Activated CD4-positive, alpha-beta memory T cell treated with anti-CD3 and anti-CD28 coated beads for 36 hours (primary cell): Measurements from ENCODE around the gene PIGQ. TPM values are rescaled to one million over a fixed set of nuclear protein-coding genes. Genes with fewer than 3 reads are reported as not detected.
A peak's percentile ranks its signal among the peaks of the same experiment; 100 is the strongest.

Experiments used
- CTCF ChIA-PET: fragments of 350-600 bp; sonication (Branson Sonifier 250); formaldehyde crosslinking; loops from one replicate; lab custom pipeline; 2021; ENCODE audit warnings: antibody characterized with exemption, inconsistent platforms; lab: Charles Lee
- POLR2A ChIA-PET: fragments of 350-600 bp; sonication (Branson Sonifier 250); formaldehyde crosslinking; loops from one replicate; lab custom pipeline; 2021; ENCODE audit warnings: antibody characterized with exemption; lab: Charles Lee
- DNase-seq: peaks from one replicate; pipeline ENCODE4 v3.0.0-alpha.2; 2020
- H3K27ac Mint-ChIP-seq: one replicate; pipeline ENCODE4 v1.8.0; 2021; ENCODE audit warnings: mixed read lengths
- H3K27me3 Mint-ChIP-seq: one replicate; pipeline ENCODE4 v1.8.0; 2021; ENCODE audit warnings: mixed read lengths
- H3K36me3 Mint-ChIP-seq: one replicate; pipeline ENCODE4 v1.8.0; 2021; ENCODE audit warnings: mixed read lengths
- H3K4me1 Mint-ChIP-seq: one replicate; pipeline ENCODE4 v1.8.0; 2021; ENCODE audit warnings: low read depth, mixed read lengths
- H3K4me3 Mint-ChIP-seq: one replicate; pipeline ENCODE4 v1.8.0; 2021; ENCODE audit warnings: mild to moderate bottlenecking, mixed read lengths
- H3K9me3 Mint-ChIP-seq: one replicate; pipeline ENCODE4 v1.8.0; 2021; ENCODE audit warnings: mixed read lengths
- intact Hi-C: fragments of 100-400 bp; cut with micrococcal nuclease; formaldehyde crosslinking; loops from one replicate; pipeline ENCODE4 v1.15.1; 2023
- total RNA-seq, 2 experiments: library from RNA; stranded (reverse); gene quantifications; one replicate each; pipeline ENCODE4 v1.2.3, GENCODE V29; 2021

PIGQ gene
- total RNA-seq, 2 experiments from 2014 or later, result 24.2 to 26.2 TPM

DNA sequence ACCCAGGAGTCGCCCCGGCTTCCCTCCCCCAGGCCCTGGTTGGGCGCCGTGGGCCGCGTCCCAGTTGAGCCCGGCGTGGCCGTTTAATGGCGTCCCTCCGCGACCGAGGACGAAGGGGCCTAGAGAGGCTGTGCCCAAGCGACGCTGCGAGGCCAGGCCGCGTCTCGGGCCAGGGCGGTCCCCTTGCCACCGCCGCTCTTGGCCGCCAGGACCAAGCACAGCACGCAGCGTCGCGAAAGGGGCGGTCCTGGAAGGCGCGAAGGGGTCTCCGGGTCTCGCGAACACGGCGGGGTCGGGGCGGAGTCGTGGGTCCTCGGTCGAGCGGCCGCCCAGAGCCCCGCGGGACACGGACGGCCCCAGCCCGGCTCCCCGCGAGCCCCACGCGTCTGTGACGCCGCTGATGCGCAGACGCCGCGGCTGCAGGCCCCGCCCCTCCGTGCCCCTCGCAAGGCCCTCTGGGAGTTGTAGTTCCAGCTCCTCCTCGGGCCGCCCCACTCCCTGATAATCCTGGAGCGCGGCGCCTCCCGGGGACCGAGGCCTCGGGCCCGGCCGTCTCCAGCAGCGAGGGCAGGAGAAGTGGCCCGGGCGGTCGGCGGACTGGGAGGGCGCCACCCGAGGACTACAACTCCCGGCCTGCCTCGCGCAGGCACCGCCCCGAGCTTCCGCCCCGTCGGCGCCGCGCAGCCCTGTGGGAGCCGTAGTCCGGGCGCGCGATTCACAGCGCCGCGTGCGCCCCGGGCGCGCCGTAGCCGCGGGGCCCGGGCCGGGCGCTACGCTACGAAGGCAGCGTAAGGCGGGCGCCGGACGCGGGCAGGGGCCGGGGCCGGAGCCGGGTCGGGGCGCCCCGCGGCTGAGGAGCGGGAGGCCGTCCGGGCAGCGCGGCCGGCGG is 42.5 kb upstream of the PIGQ start, which contains the start of gene CAPN15:
TSS of gene CAPN15 (plus strand) at position 698 of the 889 bp plus-strand sequence. CDS start 19,127 bp downstream, outside the sequence.
- Mint-ChIP-seq H3K9me3 (no peaks in the 10 kb centered on the region), H3K27ac (peak within 1 kb of the TSS; percentile 99), H3K4me3 (peak within 1 kb of the TSS; percentile 91), H3K4me1 (peaks cover 39% of the 10 kb centered on the region), H3K36me3 (peaks cover 3% of the 10 kb centered on the region), H3K27me3 (no peaks in the 10 kb centered on the region)
- intact Hi-C loops, result loop anchor here (5.0 kb wide), 1 partner anchor 135 kb away; no protein-coding TSS in a partner anchor
- ChIA-PET POLR2A (interaction anchor here (0.8 to 1.7 kb wide), 6 partner anchors 61 to 799 kb away, joined by 3 to 7 read pairs (median 4); partner anchors contain the start of genes METTL26, RAB40C and WDR90), CTCF (interaction anchor here (1.2 kb wide), 1 partner anchor 135 kb away, joined by 6 read pairs; no protein-coding TSS in a partner anchor)
- DNase-seq, result peak; percentile 88

DNA sequence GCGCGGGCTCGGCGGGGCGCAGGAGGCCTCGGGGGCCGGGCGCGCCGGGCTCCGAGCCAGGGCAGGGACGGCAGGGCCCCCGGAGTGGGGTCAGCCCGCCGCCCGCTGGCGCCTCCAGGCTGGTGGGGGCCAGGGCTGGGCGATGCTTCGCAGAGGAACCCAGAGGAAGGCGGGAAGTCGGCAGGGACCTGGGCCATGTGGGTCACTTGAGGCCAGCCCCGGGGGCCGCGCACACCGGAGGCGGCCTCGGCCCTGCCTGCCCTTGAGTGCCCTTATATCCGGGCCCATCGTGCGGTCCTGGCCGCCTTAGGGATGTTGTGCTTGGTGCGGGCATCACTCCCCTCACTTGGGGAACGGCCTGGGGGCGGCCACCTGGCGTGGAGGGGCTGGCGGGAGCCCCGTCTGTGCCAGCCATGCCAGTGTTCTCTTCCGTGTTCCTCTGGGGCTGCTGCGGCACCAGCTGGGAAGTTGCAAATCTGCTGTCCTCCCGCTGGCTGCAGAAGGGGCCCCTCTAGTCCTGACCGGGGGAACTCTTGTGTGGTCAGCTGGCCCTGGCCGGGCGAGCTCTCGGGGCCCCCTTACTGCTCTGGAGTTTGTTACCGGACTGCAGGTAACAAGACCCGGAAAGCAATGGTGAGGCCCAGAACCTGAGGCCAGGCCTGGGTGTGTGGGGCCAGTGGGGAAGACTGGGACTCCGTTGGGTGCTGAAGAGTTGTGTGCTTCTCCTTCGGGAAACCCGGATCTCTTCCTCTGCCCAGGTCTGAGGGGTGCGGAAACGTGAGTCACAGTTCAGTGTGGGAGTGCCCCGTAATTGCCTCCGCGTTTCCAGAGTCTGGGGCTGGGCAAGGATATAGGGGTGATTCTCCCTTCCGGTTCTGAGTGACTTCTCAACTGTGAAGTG is 41.4 kb upstream of the PIGQ start:
- DNase-seq, result peak; percentile 72
- Mint-ChIP-seq H3K27ac (peak overlapping the region; percentile 91), H3K27me3 (no peaks in the 10 kb centered on the region), H3K36me3 (peaks cover 3% of the 10 kb centered on the region), H3K9me3 (no peaks in the 10 kb centered on the region), H3K4me3 (peak overlapping the region; percentile 91), H3K4me1 (peaks cover 37% of the 10 kb centered on the region)
- CTCF ChIA-PET, result interaction anchor here (1.2 kb wide), 1 partner anchor 136 kb away, joined by 6 read pairs; no protein-coding TSS in a partner anchor
- POLR2A ChIA-PET, result interaction anchor here (1.0 to 1.7 kb wide), 3 partner anchors 40 to 108 kb away, joined by 3 to 7 read pairs (median 4); partner anchors contain the start of gene METTL26
- intact Hi-C loops, result loop anchor here (2.0 to 5.0 kb wide), 2 partner anchors 38 to 136 kb away; partner anchors contain the start of gene NHLRC4

- Mint-ChIP-seq H3K36me3 (peaks cover 3% of the 10 kb centered on the region), H3K27ac (peak overlapping the region; percentile 91), H3K4me1 (peaks cover 34% of the 10 kb centered on the region), H3K27me3 (no peaks in the 10 kb centered on the region), H3K4me3 (peak overlapping the region; percentile 91), H3K9me3 (no peaks in the 10 kb centered on the region)
- ChIA-PET POLR2A (interaction anchor here (1.0 kb wide), 1 partner anchor 40 kb away, joined by 3 read pairs; no protein-coding TSS in a partner anchor), CTCF (no interaction called here)
- intact Hi-C loops, result loop anchor here (2.0 to 5.0 kb wide), 2 partner anchors 38 to 137 kb away; partner anchors contain the start of gene NHLRC4
- peak; percentile 53 for DNase-seq
Measured at GRCh38 chr16:529012-529575, 40.7 kb upstream of the PIGQ start.

DNA sequence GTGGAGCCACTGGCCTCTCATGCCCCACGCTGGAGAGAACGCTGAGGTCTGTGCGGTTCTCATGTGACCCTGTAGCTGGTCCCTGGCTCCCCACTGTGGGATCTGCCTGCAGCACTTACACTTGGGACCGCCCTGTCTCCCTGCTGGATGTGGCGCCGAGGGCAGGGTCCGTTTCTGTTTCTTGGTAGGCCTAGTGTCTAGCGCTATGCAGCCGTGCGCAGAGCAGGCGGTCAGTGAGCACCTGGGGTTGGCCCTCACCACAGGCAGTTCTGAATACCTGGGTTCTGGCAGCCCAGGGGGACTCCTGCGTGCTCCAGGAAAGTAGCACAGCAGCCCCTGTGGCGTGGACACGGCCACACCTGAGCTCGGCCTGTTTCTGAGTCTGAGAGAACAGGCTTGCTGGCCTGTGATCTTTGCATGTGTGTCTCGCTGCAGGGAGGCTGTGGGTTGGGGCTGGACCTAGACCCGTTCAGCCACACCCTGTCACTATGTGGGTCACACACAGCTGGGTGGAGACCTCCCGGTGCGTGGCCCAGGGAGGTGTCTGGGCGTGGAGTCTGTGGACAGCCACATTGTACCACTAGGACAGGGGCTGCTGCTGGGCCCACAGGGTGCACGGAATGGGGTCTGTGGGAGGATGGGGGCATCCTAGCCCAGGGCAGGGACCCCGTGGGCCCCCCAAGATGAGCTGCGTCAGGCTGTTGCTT is 39.5 kb upstream of the PIGQ start:
- intact Hi-C loops, result no loop called here
- no peak for DNase-seq
- H3K27me3 Mint-ChIP-seq, result no peaks in the 10 kb centered on the region
- ChIA-PET POLR2A (no interaction called here), CTCF (no interaction called here)
- peak overlapping the region; percentile 26 for H3K4me3 Mint-ChIP-seq
- H3K4me1 Mint-ChIP-seq, result peaks cover 25% of the 10 kb centered on the region
- no peaks in the 10 kb centered on the region for H3K9me3 Mint-ChIP-seq
- peak overlapping the region; percentile 8 for H3K27ac Mint-ChIP-seq
- peaks cover 2% of the 10 kb centered on the region for H3K36me3 Mint-ChIP-seq

GRCh38 chr16:531494-532125 is 38.2 kb upstream of the PIGQ start:
- DNase-seq, result no peak
- ChIA-PET POLR2A (interaction anchor here (0.9 kb wide), 1 partner anchor 175 kb away, joined by 3 read pairs; no protein-coding TSS in a partner anchor), CTCF (no interaction called here)
- no peak overlapping the region for H3K27ac Mint-ChIP-seq
- H3K4me3 Mint-ChIP-seq, result no peak overlapping the region
- peaks cover 1% of the 10 kb centered on the region for H3K36me3 Mint-ChIP-seq
- no peaks in the 10 kb centered on the region for H3K27me3 Mint-ChIP-seq
- no peaks in the 10 kb centered on the region for H3K9me3 Mint-ChIP-seq
- intact Hi-C loops, result no loop called here
- peaks cover 16% of the 10 kb centered on the region for H3K4me1 Mint-ChIP-seq

DNA sequence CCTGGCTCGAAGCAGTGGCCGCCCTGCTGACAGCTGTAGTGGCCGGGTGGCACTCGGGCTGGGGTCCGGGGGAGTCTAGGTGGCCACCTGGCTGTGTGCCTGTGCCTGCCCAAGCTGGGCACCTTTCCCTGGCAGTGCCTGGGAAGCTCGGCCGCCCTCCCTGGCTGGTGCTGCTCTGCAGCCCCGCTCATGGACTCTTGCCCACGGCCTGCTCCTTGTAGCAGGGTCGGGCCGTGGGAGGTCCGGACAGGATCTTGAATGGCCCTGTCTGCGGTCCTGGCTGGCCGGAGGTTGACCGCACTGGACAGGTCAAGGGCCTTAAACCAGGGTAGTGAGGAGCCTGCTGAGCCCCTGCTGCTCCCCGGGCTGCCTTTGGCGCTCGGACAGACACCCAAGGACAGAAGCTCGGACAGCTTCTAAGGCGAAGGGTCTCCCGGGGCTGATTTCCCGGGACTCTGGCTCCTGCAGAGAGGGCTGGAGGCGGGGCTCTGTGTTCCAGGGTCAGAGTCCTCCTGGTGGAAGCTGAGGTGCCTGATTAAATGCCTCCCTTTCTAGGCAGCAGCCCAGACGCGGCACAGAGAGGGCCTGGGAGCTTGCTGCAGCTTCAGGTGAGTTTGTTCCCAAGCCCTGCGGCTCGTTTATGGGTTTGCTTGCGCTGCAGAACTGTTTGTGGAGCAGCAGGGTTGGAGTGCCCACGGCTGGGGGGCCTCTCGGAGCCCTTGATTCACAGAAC is 36.2 kb upstream of the PIGQ start:
- H3K4me3 Mint-ChIP-seq, result no peak overlapping the region
- H3K4me1 Mint-ChIP-seq, result peaks cover 15% of the 10 kb centered on the region
- intact Hi-C loops, result no loop called here
- no peak for DNase-seq
- CTCF ChIA-PET, result no interaction called here
- H3K27ac Mint-ChIP-seq, result no peak overlapping the region
- POLR2A ChIA-PET, result no interaction called here
- peaks cover 6% of the 10 kb centered on the region for H3K36me3 Mint-ChIP-seq
- no peaks in the 10 kb centered on the region for H3K9me3 Mint-ChIP-seq
- no peaks in the 10 kb centered on the region for H3K27me3 Mint-ChIP-seq

DNA sequence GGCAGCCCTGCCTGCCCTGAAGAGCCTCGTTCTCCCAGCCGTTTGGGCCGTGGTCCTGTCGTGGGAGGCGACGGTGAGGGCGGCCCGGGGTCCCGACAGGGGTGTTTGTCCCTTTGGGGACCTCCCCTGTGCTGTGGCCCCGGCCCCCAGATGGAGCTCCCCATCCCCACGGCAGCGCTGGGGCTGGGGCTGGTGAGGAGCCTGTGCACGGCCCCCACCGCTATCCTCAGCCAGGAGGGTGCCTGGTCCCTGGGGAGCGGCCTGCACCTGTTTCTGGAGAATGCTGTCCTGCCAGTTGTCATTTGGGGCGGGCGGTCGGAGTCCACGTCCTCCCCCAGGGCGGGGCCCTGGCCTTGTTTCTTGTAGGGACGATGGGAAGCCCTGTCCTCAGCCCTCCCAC is 35.6 kb upstream of the PIGQ start:
- CTCF ChIA-PET, result no interaction called here
- no peak for DNase-seq
- H3K27ac Mint-ChIP-seq, result no peak overlapping the region
- H3K9me3 Mint-ChIP-seq, result no peaks in the 10 kb centered on the region
- no peak overlapping the region for H3K4me3 Mint-ChIP-seq
- POLR2A ChIA-PET, result no interaction called here
- H3K36me3 Mint-ChIP-seq, result peaks cover 9% of the 10 kb centered on the region
- H3K4me1 Mint-ChIP-seq, result peaks cover 13% of the 10 kb centered on the region
- no peaks in the 10 kb centered on the region for H3K27me3 Mint-ChIP-seq
- intact Hi-C loops, result no loop called here

- Mint-ChIP-seq H3K27ac (no peak overlapping the region), H3K9me3 (no peaks in the 10 kb centered on the region), H3K36me3 (peaks cover 9% of the 10 kb centered on the region), H3K4me1 (peaks cover 6% of the 10 kb centered on the region), H3K4me3 (no peak overlapping the region), H3K27me3 (no peaks in the 10 kb centered on the region)
- ChIA-PET CTCF (no interaction called here), POLR2A (no interaction called here)
- intact Hi-C loops, result no loop called here
- DNase-seq, result no peak
Measured at GRCh38 chr16:534856-535445, 34.8 kb upstream of the PIGQ start.

DNA sequence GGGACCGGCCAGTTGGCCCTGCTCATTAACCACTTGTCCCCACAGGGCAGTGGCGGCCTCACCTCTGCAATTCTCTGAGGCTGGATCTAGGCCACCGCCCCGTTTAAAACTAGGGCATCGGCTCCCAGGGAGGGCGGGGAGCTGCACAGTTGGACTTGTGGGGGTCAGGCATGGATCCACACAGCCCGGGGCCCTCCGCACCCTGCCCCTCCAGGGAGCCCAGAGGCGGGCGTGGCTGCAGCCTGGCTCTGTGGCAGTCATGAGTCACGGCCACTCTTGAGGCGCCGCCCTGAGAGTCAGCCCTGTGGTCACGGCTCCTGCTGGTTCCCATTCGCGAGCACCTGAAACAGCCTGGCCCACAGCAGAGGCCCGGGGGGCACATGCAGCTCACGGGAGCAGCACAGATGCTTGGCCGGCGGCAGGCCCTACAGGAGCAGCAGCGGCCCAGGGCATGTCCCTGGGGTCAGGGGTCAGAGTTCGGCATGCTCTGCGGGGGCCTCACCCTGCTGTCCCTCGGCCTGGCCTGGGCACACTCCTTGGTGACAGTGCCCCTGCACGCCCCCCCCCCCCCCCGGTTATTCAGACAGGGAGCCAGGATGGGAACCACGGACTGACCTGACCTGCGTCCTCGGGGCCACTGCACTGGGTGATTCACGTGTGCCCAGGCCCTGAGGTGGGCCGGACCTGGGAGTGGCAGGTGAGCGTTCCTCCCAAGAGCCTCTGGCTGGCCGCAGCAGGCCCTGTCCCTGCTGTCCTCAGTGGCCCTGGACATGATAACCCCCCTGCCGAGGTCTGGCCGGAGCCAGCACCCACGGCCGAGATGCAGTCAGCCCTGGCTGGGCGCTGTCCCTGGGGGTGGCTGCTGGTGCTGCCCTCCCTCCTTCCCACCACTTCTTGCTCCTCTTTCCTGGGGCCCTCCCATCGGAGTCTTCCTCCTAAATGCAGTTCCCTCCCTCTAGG is 34.0 kb upstream of the PIGQ start:
- no peaks in the 10 kb centered on the region for H3K27me3 Mint-ChIP-seq
- H3K36me3 Mint-ChIP-seq, result peaks cover 9% of the 10 kb centered on the region
- ChIA-PET POLR2A (no interaction called here), CTCF (no interaction called here)
- no peak overlapping the region for H3K4me3 Mint-ChIP-seq
- H3K27ac Mint-ChIP-seq, result no peak overlapping the region
- intact Hi-C loops, result no loop called here
- no peaks in the 10 kb centered on the region for H3K9me3 Mint-ChIP-seq
- no peaks in the 10 kb centered on the region for H3K4me1 Mint-ChIP-seq
- DNase-seq, result no peak
